Glutamatergic neuron (in vitro differentiated cells): ENCODE data around the gene CCDC28B. TPM values are rescaled to one million over a fixed set of nuclear protein-coding genes. Genes with fewer than 3 reads are reported as not detected.
A peak's percentile ranks its signal among the peaks of the same experiment; 100 is the strongest.

ENCODE experiments used
- DNase-seq: peaks from one replicate; pipeline ENCODE4 v3.0.0; 2022
- H3K27ac Mint-ChIP-seq: one replicate; pipeline ENCODE4 v1.8.0; 2020; ENCODE audit warnings: mild to moderate bottlenecking, mixed read lengths, inconsistent platforms; ENCODE audit not compliant: unreplicated experiment
- H3K27me3 Mint-ChIP-seq: one replicate; pipeline ENCODE4 v1.8.0; 2020; ENCODE audit warnings: mild to moderate bottlenecking, moderate library complexity, mixed read lengths, inconsistent platforms; ENCODE audit not compliant: unreplicated experiment
- H3K36me3 Mint-ChIP-seq: one replicate; pipeline ENCODE4 v1.8.0; 2020; ENCODE audit warnings: mild to moderate bottlenecking, mixed read lengths, inconsistent platforms; ENCODE audit not compliant: unreplicated experiment
- H3K4me1 Mint-ChIP-seq: one replicate; pipeline ENCODE4 v1.8.0; 2020; ENCODE audit warnings: mild to moderate bottlenecking, low read depth, mixed read lengths, inconsistent platforms; ENCODE audit not compliant: unreplicated experiment
- H3K4me3 Mint-ChIP-seq: one replicate; pipeline ENCODE4 v1.8.0; 2020; ENCODE audit warnings: mild to moderate bottlenecking, mixed read lengths, inconsistent platforms; ENCODE audit not compliant: unreplicated experiment
- H3K9me3 Mint-ChIP-seq: one replicate; pipeline ENCODE4 v1.8.0; 2020; ENCODE audit warnings: mild to moderate bottlenecking, moderate library complexity, mixed read lengths, inconsistent platforms; ENCODE audit not compliant: unreplicated experiment
- CTCF ChIP-seq: fragments of 200-600 bp; sonication (generic); IDR thresholded peaks from one replicate; pipeline ENCODE4 v1.5.0; 2021; ENCODE audit not compliant: partially characterized antibody, unreplicated experiment
- total RNA-seq: library from RNA; stranded (reverse); fragmentation: NEBNext Ultra II Directional; extraction: Animal tissue kit (Norgen Biotek cat#: 25700); gene quantifications from one replicate; pipeline ENCODE4 v1.2.1, GENCODE V29; 2021; ENCODE audit not compliant: unreplicated experiment

Gene CCDC28B
- total RNA-seq, 1 donor from 2014 or later = 34.4 TPM

- Mint-ChIP-seq H3K27ac (no peak overlapping the region), H3K9me3 (no peaks in the 10 kb centered on the region), H3K4me3 (no peak overlapping the region), H3K4me1 (no peaks in the 10 kb centered on the region), H3K27me3 (no peaks in the 10 kb centered on the region), H3K36me3 (peaks cover 6% of the 10 kb centered on the region)
- no peak for DNase-seq
- TF ChIP-seq CTCF = no peak
These were observed 29.4 kb upstream of the CCDC28B start for GRCh38 chr1:32170991-32171390.

GRCh38 chr1:32172621-32173245, 27.7 kb upstream of the CCDC28B start:
- Mint-ChIP-seq H3K4me1 (no peaks in the 10 kb centered on the region), H3K36me3 (peaks cover 6% of the 10 kb centered on the region), H3K27ac (no peak overlapping the region), H3K9me3 (no peaks in the 10 kb centered on the region), H3K27me3 (no peaks in the 10 kb centered on the region), H3K4me3 (no peak overlapping the region)
- no peak for TF ChIP-seq CTCF
- no peak for DNase-seq

- H3K36me3 Mint-ChIP-seq = no peaks in the 10 kb centered on the region
- DNase-seq = no peak
- H3K4me1 Mint-ChIP-seq = peaks cover 11% of the 10 kb centered on the region
- peak overlapping the region; percentile 87 for H3K4me3 Mint-ChIP-seq
- H3K27ac Mint-ChIP-seq = peak overlapping the region; percentile 95
- TF ChIP-seq CTCF = no peak
- H3K27me3 Mint-ChIP-seq = peaks cover 5% of the 10 kb centered on the region
- peaks cover 8% of the 10 kb centered on the region for H3K9me3 Mint-ChIP-seq
These were observed 21.8 kb upstream of the CCDC28B start for GRCh38 chr1:32178380-32179192.

GRCh38 chr1:32179193-32179442, 21.3 kb upstream of the CCDC28B start:
- Mint-ChIP-seq H3K27ac (peak overlapping the region; percentile 95), H3K9me3 (peaks cover 8% of the 10 kb centered on the region), H3K27me3 (peaks cover 5% of the 10 kb centered on the region), H3K36me3 (no peaks in the 10 kb centered on the region), H3K4me1 (peaks cover 11% of the 10 kb centered on the region), H3K4me3 (peak overlapping the region; percentile 87)
- no peak for TF ChIP-seq CTCF
- peak; percentile 29 for DNase-seq
